ENCODE data around the gene SSTR3.

Gene SSTR3

DNA sequence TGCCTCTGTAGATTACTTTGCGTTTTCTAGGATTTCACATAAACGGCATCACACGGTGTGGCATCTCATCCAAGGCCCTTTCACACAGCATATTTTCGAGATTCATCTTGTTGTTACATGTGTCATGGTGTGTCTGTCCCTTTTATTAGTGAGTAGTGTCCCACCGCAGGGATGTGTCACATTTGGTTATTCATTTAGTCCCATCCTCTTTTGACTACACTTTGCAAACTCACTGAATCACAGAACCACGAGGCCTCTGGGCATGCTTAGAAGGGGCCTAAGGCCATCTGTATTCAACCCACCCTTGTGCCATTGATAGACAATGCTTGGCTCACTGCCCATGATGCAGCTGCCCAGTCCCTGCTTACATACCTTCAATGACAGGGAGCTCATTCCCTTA lies 36.0 kb upstream of the SSTR3 start:
- TF ChIP-seq SP1 (IDR thresholded peaks at IDR 0.05) (no peak), LEF1 (IDR thresholded peaks at IDR 0.05; ENCODE audit: borderline replicate concordance) (no peak), NFRKB (IDR thresholded peaks at IDR 0.05) (no peak), HDGF (IDR thresholded peaks at IDR 0.05; ENCODE audit: borderline replicate concordance) (no peak), FOXM1 (IDR thresholded peaks at IDR 0.05; ENCODE audit: borderline replicate concordance) (no peak), ELF4 (IDR thresholded peaks at IDR 0.05) (no peak), L3MBTL2 (conservative IDR thresholded peaks at IDR 0.05) (no peak), TARDBP (IDR thresholded peaks at IDR 0.05) (no peak), SUZ12 (IDR thresholded peaks at IDR 0.05) (no peak)
- TF ChIP-seq, protein P1, sequence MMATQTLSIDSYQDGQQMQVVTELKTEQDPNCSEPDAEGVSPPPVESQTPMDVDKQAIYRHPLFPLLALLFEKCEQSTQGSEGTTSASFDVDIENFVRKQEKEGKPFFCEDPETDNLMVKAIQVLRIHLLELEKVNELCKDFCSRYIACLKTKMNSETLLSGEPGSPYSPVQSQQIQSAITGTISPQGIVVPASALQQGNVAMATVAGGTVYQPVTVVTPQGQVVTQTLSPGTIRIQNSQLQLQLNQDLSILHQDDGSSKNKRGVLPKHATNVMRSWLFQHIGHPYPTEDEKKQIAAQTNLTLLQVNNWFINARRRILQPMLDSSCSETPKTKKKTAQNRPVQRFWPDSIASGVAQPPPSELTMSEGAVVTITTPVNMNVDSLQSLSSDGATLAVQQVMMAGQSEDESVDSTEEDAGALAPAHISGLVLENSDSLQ (IDR thresholded peaks at IDR 0.05): no peak
- ChIA-PET CTCF (interaction anchor here (1.3 to 1.4 kb wide), 2 partner anchors 11 to 12 kb away, joined by 4 to 5 read pairs; no protein-coding TSS in a partner anchor), POLR2A (no interaction called here)
- no peak for DNase-seq (ENCODE audit: extremely low spot score)

DNA sequence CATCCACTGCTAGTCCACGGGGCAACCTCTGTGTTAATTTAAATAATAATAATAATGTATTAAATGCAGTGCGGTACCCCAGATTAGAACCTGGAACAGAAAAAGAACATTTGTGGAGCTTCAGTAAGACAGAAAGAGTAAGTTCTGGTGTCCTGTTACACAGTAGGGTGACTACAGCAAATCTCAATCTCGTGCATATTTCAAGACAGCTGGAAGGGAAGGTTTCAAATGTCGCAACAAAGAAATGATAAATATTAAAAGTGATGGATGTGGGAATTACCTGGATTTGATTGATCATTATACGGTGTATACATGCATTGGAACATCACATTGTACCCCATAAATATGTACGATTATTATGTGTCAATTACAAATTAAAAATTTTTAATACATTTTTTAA lies 33.5 kb upstream of the SSTR3 start:
- ChIA-PET CTCF (interaction anchor here (0.6 to 0.9 kb wide), 2 partner anchors 9 to 15 kb away, joined by 3 read pairs; no protein-coding TSS in a partner anchor), POLR2A (no interaction called here)
- no peak for DNase-seq (ENCODE audit: extremely low spot score)
- TF ChIP-seq TARDBP (IDR thresholded peaks at IDR 0.05) (no peak), FOXK2 (IDR thresholded peaks at IDR 0.05) (no peak), ELF4 (IDR thresholded peaks at IDR 0.05) (no peak), SP1 (IDR thresholded peaks at IDR 0.05) (no peak), CTBP1 (IDR thresholded peaks at IDR 0.05; ENCODE audit: borderline replicate concordance) (no peak), HDGF (IDR thresholded peaks at IDR 0.05; ENCODE audit: borderline replicate concordance) (no peak), BHLHE40 (IDR thresholded peaks at IDR 0.05; ENCODE audit: borderline replicate concordance) (no peak), NFRKB (IDR thresholded peaks at IDR 0.05) (no peak)

DNA sequence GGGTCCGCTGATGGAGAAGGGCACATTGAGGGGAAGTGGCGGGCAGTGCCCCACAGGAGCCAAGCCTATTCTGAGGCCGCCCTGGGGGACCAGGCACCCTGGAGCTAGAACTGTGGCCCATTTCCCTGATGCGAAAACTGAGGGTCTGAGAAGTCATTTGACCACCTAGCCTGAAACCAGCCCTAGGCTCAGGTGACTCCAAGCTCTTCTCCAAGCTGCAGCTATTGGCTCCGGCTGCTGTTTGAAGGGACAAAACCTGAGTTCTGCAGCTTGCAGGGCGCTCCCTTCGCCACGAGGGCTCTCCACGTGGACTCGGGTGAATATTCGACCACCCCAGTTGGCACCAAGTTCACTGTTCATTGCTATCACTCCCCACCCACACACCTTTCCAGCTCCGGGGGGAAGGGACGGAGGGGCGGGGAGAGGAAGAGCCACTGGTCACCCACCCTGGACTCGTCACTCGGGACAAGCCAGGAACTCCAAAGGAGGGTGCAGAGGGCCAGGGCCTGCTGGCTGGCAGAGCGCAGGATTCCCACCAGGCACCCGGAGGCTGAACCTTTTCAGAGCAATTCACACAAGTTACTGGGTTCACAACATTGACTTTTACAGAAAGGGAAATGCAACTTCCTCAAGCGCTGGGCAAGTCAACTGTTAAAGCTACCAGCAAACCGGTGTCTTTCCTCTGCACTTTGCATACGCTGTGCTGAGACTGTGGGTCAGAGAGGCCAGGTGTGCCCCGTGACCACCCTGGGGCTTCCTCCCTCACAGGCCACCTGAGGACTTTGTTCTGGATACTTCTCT lies 32.8 kb upstream of the SSTR3 start:
- POLR2A ChIA-PET: no interaction called here
- no peak for TF ChIP-seq TARDBP (IDR thresholded peaks at IDR 0.05)
- TF ChIP-seq CTBP1 (IDR thresholded peaks at IDR 0.05; ENCODE audit: borderline replicate concordance): no peak
- no peak for TF ChIP-seq HDGF (IDR thresholded peaks at IDR 0.05; ENCODE audit: borderline replicate concordance)
- no peak for TF ChIP-seq FOXA1 (IDR thresholded peaks at IDR 0.05)
- TF ChIP-seq ARNT (IDR thresholded peaks at IDR 0.05): no peak
- no peak for TF ChIP-seq ELF4 (IDR thresholded peaks at IDR 0.05)
- TF ChIP-seq SUZ12 (IDR thresholded peaks at IDR 0.05): no peak
- TF ChIP-seq ZNF384 (IDR thresholded peaks at IDR 0.05): no peak
- TF ChIP-seq, protein P1 (IDR thresholded peaks at IDR 0.05): no peak
- TF ChIP-seq FOXM1 (IDR thresholded peaks at IDR 0.05; ENCODE audit: borderline replicate concordance): no peak
- TF ChIP-seq L3MBTL2 (conservative IDR thresholded peaks at IDR 0.05): no peak
- no peak for TF ChIP-seq BHLHE40 (IDR thresholded peaks at IDR 0.05; ENCODE audit: borderline replicate concordance)
- TF ChIP-seq SP1 (IDR thresholded peaks at IDR 0.05): no peak
- no peak for TF ChIP-seq NFRKB (IDR thresholded peaks at IDR 0.05)
- CTCF ChIA-PET: interaction anchor here (0.6 kb wide), 1 partner anchor 15 kb away, joined by 3 read pairs; no protein-coding TSS in a partner anchor
- DNase-seq (ENCODE audit: extremely low spot score): no peak

DNA sequence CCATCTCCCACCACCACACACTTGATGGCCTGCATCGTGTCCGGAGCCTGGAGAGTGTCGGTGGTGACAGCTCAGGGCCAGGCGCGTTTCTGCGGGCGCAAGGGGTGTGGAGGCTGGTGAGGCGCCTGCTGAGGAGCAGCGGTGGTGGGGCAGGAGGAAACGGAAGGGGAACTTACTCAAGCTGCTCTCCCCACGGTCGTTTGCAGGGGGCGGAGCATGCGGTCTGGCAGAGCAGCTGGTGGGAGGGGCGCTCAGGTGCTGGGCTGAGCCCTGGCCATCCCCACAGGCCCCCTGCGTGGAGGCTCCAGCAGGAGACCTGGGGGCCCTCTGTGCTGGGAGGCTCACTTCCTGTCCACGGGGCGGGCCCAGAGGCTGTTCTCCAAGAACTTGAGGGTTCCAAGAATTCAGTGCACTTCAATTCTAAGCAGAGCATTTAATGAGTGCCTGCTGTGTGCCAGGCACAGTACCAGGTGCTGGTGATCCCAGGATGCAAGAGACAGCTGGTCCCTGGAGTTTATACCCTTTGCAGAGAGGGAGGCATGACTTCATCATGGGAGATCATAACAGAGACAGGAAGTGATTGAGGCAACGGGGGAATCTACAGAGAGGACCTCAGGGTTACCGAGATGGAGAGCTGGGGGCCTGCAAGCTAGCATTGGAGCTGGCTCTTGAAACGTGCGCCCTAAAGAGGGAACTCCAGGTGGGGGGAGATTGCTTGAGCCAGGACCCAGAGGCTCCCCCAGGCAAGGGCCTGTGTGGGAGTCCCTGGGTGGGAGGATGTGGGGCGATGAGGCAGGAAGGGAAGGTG lies 32.0 kb upstream of the SSTR3 start, which contains the start of gene RAC2:
Gene RAC2 (minus strand): TSS at position 156 of the 808 bp plus-strand sequence. CDS start 121 bp downstream, at position 35.
- no peak for TF ChIP-seq ELF4 (IDR thresholded peaks at IDR 0.05)
- no peak for TF ChIP-seq FOXM1 (IDR thresholded peaks at IDR 0.05; ENCODE audit: borderline replicate concordance)
- no peak for TF ChIP-seq BHLHE40 (IDR thresholded peaks at IDR 0.05; ENCODE audit: borderline replicate concordance)
- no peak for TF ChIP-seq NFRKB (IDR thresholded peaks at IDR 0.05)
- no peak for TF ChIP-seq L3MBTL2 (conservative IDR thresholded peaks at IDR 0.05)
- TF ChIP-seq CTBP1 (IDR thresholded peaks at IDR 0.05; ENCODE audit: borderline replicate concordance): no peak
- TF ChIP-seq LEF1 (IDR thresholded peaks at IDR 0.05; ENCODE audit: borderline replicate concordance): no peak
- no peak for TF ChIP-seq SP1 (IDR thresholded peaks at IDR 0.05)
- TF ChIP-seq FOXA1 (IDR thresholded peaks at IDR 0.05): no peak
- TF ChIP-seq TARDBP (IDR thresholded peaks at IDR 0.05): no peak
- no peak for TF ChIP-seq FOXK2 (IDR thresholded peaks at IDR 0.05)
- TF ChIP-seq ZNF384 (IDR thresholded peaks at IDR 0.05): no peak
- TF ChIP-seq, protein P1 (IDR thresholded peaks at IDR 0.05): no peak
- TF ChIP-seq ARNT (IDR thresholded peaks at IDR 0.05): no peak
- no peak for TF ChIP-seq SUZ12 (IDR thresholded peaks at IDR 0.05)
- TF ChIP-seq HDGF (IDR thresholded peaks at IDR 0.05; ENCODE audit: borderline replicate concordance): no peak
- ChIA-PET CTCF (interaction anchor here (0.9 kb wide), 1 partner anchor 16 kb away, joined by 3 read pairs; no protein-coding TSS in a partner anchor), POLR2A (no interaction called here)
- no peak for DNase-seq (ENCODE audit: extremely low spot score)

DNA sequence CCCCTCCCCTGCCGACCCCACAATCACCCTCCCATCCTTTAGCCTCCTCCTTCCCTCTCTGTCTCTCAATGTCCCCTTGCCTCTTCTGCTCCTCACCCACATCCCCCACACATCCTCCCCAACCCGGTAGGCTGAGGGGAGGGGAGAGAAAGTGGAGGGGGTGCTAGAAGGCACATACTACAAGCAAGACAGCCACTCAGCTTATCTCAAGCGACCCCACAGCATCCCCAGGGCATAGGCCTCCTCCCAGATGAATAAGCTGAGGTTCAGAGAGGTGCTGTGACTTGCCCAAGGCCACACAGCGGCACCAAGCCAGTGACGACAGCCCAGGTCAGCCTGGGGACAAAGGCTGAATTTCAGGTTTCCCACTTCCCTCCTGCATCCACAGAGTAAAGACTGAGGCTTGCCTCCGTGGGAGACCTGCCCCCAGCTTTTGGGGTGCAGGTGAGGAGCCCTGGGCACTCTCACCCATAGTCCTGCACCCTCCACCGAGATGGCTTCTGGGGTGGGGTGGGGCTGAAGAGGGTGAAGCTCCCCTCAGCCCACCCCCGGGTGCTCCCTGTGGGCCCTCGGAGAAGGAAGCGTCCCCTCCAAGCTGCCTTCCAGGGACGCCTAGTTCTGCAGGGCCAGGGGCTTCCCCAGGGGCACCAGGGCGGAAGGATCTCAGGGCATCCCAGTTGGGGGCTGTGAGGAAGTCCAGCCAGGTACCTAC lies 31.3 kb upstream of the SSTR3 start:
- DNase-seq (ENCODE audit: extremely low spot score): no peak
- ChIA-PET CTCF (interaction anchor here (0.9 kb wide), 1 partner anchor 17 kb away, joined by 3 read pairs; no protein-coding TSS in a partner anchor), POLR2A (no interaction called here)
- no peak for TF ChIP-seq CTBP1 (IDR thresholded peaks at IDR 0.05; ENCODE audit: borderline replicate concordance)
- TF ChIP-seq SP1 (IDR thresholded peaks at IDR 0.05): no peak
- TF ChIP-seq TARDBP (IDR thresholded peaks at IDR 0.05): no peak
- TF ChIP-seq NFRKB (IDR thresholded peaks at IDR 0.05): no peak
- TF ChIP-seq L3MBTL2 (conservative IDR thresholded peaks at IDR 0.05): no peak
- no peak for TF ChIP-seq ARNT (IDR thresholded peaks at IDR 0.05)
- TF ChIP-seq, protein P1 (IDR thresholded peaks at IDR 0.05): no peak
- TF ChIP-seq FOXK2 (IDR thresholded peaks at IDR 0.05): no peak
- TF ChIP-seq ELF4 (IDR thresholded peaks at IDR 0.05): no peak
- TF ChIP-seq SUZ12 (IDR thresholded peaks at IDR 0.05): no peak
- TF ChIP-seq BHLHE40 (IDR thresholded peaks at IDR 0.05; ENCODE audit: borderline replicate concordance): no peak
- TF ChIP-seq HDGF (IDR thresholded peaks at IDR 0.05; ENCODE audit: borderline replicate concordance): no peak
- TF ChIP-seq ZNF384 (IDR thresholded peaks at IDR 0.05): no peak
- TF ChIP-seq FOXM1 (IDR thresholded peaks at IDR 0.05; ENCODE audit: borderline replicate concordance): no peak
- TF ChIP-seq LEF1 (IDR thresholded peaks at IDR 0.05; ENCODE audit: borderline replicate concordance): no peak
- TF ChIP-seq FOXA1 (IDR thresholded peaks at IDR 0.05): no peak
